Cerebellar nuclear complex (tissue), 1 donor: ENCODE data around the gene SPAG9.

ENCODE experiments used
- DNase-seq, 2 experiments: peaks; one replicate each; lab custom pipeline; 2025; lab: John Stamatoyannopoulos, UW

The SPAG9 gene, protein sequence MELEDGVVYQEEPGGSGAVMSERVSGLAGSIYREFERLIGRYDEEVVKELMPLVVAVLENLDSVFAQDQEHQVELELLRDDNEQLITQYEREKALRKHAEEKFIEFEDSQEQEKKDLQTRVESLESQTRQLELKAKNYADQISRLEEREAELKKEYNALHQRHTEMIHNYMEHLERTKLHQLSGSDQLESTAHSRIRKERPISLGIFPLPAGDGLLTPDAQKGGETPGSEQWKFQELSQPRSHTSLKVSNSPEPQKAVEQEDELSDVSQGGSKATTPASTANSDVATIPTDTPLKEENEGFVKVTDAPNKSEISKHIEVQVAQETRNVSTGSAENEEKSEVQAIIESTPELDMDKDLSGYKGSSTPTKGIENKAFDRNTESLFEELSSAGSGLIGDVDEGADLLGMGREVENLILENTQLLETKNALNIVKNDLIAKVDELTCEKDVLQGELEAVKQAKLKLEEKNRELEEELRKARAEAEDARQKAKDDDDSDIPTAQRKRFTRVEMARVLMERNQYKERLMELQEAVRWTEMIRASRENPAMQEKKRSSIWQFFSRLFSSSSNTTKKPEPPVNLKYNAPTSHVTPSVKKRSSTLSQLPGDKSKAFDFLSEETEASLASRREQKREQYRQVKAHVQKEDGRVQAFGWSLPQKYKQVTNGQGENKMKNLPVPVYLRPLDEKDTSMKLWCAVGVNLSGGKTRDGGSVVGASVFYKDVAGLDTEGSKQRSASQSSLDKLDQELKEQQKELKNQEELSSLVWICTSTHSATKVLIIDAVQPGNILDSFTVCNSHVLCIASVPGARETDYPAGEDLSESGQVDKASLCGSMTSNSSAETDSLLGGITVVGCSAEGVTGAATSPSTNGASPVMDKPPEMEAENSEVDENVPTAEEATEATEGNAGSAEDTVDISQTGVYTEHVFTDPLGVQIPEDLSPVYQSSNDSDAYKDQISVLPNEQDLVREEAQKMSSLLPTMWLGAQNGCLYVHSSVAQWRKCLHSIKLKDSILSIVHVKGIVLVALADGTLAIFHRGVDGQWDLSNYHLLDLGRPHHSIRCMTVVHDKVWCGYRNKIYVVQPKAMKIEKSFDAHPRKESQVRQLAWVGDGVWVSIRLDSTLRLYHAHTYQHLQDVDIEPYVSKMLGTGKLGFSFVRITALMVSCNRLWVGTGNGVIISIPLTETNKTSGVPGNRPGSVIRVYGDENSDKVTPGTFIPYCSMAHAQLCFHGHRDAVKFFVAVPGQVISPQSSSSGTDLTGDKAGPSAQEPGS (N-terminal part only)

DNA sequence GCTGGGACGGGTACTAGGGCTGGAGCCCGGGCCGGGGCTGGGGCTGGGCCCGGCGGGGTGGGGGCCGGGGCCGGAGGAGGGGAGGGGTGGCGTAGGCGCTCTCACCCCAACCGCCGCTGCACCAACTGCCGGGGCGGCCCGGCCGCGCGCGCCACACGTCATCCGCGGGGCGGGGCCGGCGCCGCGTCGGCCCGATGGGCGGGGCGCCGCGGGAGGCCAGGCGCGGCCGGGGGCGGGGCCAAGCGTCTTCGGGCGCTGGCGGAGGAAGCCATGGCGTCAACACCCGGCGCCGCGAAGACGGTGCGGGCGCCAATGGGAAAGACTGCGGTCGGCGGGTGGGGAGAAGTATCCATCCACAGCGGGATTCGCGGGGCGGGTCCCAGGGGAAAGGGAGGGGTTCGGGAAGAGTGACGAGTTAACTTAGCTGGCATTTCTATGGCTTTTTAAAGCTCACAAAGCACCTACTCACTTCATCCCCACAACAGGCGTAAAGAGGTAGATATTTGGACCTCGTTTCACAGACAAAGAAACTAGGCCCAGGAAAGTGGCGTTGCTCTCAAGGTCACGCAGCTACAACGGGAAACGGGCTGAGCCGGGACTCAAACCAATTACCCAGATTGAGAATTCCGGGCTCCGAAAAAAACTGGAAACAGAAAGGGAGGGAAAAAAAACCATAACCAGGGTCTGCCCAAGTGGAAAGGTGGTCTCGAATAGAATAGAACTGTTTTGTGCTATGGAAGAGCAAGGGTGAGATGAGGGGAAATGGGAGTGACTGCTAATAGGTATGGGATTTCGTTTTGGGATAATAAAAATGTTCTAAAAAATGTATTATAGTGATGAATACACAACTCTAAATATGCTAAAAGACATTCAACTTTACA is at the start of gene SPAG9:
Gene SPAG9 (minus strand): TSS at position 130 of the 881 bp plus-strand sequence. CDS start 212 bp downstream, outside the sequence.
- DNase-seq, result peak in 1 of 2 experiments; percentile 41

DNA sequence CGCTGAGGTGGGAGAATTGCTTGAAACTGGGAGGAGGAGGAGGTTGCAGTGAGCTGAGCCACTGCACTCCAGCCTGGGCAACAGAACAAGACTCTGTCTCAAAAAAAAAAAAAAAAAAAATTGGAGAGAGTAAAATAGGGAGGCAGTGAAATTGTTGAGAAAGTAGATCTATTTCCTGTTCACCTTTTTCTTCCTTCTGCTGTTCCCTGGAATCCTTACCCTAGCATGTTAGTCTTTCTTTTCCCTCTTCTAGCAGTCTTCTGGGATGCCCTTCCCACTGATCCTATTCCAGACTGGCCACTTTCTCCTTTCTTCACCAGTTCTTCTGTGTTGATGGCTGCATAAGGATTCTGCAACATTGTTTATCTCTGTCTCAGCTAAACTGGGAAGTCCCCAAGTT is 48.7 kb upstream of the SPAG9 start:
- DNase-seq, result no peak

DNA sequence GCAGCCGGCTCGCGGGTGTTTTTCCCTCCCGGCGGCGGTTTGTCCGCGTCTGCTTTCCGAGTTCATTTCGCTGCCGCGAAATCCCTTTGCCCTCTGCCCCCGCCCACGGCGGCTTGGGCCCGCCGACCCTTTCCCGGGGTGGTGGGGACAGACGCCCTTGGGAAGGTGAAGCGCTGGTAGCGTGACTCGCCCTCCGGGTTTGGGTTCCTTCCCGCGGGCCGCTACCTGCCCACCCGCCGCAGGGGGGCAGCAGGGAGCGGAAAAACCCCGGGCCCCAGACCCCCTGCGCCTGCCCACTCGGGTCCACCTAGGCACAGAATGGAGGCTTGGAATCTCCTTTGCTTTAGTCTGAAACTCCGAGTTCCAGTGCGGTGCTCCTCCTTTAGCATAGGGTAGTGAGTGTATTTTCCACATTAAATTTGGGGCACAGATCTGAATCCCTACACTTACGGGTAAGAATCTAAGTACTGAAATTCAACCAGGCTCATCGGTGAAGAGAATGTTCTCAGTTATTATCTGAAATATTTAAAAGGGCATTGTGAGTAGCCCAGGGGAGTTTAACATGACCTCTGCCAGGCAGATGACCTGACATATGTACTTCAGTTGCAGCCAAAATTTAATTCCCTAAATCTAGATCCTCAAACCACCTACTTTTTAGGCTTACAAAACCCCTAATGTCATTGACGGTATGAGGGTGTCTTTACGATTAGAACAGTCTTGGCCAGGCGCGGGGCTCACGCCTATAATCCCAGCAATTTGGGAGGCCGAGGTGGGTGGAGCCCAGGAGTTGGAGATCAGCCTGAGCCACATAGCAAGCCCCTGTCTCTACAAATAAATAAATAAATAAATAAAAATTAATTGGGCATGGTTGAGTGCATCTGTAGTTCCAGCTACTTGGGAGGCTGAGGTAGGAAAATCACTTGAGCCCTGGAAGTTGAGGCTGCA is 46.6 kb upstream of the SPAG9 start:
- DNase-seq, result no peak

DNA sequence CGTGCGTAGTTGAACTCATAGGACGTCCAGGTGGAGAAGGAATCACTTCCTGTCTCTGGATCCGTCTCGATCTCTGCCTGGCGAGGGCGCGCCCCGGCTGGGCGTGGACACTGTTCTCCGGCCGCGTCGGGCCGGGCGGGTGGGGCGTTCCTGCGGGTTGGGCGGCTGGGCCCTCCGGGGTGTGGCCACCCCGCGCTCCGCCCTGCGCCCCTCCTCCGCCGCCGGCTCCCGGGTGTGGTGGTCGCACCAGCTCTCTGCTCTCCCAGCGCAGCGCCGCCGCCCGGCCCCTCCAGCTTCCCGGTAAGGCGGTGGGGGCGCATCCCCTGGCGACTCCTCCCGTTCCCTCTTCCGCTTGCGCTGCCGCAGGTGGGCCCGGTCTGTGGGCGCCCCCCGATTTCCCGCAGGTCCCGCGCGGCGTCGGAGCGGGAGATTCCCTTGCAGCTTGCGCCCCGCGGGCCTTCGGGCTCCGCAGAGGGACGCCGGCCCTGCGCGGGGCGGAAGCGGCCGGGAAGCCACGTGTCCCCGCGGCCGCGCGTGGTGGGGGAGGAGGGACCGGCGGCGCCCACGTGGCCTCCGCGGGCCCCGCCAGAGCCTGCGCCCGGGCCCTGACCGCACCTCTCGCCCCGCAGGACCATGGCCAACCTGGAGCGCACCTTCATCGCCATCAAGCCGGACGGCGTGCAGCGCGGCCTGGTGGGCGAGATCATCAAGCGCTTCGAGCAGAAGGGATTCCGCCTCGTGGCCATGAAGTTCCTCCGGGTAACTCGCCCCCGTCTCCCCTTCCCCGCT is 45.7 kb upstream of the SPAG9 start, which contains the start of gene NME2:
Gene NME2 (plus strand): TSS at position 214 of the 789 bp plus-strand sequence. CDS start 420 bp downstream, at position 634.
- peak in 1 of 2 experiments; percentile 41 for DNase-seq

DNA sequence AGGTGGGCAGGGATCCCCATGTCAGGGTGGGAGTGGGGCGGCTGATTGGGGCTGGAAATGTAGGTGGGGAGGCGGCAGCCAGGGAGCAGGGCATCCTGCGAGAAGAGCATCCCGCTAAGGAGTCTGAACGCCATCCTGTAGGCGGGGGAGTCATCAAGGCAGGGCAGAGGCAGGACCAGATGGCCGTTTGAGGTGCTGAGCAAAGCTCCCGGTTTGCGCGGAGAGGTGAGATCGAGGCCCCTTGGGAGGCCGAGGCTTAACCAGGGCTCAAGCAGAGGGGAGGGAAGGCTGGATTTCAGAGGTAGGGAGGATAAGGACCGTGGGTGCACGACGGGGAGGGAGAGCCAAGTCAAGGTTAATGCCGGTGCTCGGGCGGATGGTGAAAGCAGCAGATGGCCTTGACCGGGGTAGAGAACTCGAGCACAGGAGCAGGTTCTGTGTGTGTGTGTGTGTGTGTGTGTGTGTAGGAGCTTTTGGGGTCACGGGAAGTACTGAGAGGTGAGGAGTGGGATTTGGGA is 45.1 kb upstream of the SPAG9 start:
- no peak for DNase-seq

DNA sequence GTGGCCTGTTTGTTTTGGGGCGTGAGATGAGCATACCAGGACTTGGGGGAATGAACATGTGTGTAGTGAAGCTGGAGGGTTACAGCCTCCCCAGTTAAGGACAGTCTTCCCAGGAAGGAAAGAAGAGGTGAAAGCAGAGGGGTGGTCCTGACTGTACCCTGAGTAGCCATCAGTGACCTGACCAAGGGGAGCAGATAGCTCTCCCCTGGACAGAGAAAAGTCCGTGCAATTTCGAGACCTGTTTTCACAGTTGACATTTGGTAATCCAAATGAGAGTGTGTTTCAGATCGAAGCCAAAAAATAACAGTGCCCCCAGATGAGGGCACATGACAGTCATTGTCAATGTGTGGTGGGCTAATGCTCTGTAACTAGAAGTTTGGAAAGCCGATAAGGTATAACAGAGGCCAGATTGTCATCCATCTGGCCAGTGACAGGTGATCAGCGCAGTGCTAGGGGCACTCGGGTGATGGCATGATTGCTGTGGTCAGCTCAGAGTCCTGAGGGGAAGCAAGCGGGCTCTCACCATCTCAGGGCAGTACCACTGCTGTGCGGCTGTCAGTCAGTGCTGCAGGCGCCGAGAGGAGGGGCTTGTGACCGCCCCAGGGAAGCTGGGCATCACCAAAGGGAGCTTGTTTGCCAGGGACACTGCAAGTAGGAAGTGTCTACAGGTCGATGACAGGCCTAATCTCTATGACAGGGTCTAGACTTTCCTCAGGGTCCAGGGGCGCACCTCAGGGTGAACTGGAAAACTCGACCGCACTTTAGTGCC is 44.4 kb upstream of the SPAG9 start:
- no peak for DNase-seq

DNA sequence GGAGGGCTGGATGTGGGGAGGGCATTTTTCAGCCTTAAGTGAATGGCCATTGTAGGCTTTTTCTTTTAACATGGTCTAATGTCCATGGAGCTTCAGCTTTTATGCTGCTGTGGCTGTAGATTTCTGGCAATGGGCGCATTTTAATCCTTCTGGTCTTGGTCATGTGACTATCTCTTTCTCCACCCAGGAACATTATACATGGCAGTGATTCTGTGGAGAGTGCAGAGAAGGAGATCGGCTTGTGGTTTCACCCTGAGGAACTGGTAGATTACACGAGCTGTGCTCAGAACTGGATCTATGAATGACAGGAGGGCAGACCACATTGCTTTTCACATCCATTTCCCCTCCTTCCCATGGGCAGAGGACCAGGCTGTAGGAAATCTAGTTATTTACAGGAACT is 40.9 kb upstream of the SPAG9 start:
- DNase-seq, result no peak

DNA sequence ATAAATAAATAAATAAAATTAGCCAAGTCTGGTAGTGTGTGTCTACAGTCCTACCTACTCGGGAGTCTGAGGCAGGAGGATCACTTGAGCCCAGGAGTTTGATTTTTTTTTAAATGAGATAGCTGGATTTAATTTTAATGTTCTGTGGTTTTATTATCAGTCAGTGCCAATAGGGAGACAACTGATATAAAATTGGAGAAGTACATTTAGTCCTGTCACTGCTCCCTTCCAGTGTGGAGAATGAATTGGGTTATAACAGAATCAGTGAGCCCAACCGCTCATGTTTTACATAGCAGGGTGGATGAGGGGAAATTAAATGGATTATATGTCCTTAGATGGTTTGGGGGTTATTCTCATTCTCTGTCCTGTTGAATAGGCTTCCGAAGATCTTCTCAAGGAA is 38.9 kb upstream of the SPAG9 start:
- no peak for DNase-seq

DNA sequence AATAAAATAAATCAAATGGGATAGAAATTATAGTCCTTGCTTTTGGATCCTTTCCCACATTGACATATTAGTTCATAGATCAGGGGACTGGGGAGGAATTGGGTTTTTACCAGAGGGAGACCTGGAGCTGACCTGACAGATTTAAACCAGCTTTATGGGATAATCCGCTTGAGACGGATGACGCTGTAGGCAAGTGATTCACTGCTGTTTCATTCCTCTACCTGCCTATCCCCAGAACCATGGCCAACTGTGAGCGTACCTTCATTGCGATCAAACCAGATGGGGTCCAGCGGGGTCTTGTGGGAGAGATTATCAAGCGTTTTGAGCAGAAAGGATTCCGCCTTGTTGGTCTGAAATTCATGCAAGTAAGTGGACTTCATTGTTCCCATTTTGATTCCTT is 34.7 kb upstream of the SPAG9 start:
- no peak for DNase-seq

DNA sequence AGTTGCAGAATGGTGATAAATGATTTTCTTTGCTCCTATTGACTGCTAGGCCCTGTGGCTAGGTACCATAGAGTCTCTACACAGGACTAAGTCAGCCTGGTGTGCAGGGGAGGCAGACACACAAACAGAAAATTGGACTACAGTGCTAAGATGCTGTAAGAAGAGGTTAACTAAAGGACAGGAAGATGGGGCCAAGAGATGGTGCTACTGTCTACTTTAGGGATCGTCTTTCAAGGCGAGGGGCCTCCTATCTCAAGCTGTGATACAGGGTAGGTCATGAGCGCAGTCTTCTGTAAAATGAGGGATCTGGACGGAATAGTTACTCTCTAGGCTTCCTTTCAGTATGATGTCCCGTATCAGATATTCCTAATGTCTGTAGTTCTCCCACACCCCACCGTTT is 33.5 kb upstream of the SPAG9 start:
- DNase-seq, result no peak

DNA sequence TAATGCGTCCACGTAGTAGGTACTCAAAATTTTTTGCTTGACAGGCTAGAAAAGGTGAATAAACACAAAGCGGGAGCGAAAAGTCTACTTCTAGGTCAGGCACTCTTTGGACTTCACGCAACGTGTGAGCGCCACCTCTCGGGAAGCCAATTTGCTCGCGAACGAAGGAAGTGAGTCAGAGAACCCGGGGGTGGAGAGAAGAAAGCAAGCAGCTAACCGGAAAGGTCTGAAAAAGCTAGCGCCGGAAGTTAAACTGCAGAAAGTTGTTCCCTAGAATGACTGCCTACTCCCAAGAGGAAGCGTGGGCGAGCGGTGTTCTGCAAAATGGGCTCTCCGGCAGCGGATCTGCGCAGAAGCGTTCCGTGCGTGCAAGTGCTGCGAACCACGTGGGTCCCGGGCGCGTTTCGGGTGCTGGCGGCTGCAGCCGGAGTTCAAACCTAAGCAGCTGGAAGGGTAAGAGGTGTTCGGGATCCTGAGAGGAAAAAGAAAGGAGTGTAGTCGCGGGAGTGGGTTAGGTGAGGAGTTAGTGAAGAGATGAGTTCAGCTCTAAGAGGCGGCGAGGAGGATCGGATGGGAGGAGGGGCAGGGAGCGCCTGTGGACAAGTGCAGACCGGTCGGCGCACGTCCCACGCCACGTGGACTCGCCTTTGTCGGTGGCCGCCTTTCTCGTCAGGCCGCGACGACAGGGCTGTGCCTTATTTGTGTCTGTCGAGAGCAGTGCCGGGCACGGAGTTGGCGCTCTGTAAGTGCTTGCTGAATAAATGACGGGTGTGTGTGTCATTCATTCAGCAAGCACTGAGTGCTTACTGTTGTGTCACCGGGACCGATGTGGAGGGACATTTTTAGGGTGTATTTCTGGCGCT is 32.8 kb upstream of the SPAG9 start, which contains the start of gene NME1:
Gene NME1 (plus strand): TSS at position 350 of the 863 bp plus-strand sequence. CDS start 2,096 bp downstream, outside the sequence.
- DNase-seq, result peak; percentile 91 to 94

DNA sequence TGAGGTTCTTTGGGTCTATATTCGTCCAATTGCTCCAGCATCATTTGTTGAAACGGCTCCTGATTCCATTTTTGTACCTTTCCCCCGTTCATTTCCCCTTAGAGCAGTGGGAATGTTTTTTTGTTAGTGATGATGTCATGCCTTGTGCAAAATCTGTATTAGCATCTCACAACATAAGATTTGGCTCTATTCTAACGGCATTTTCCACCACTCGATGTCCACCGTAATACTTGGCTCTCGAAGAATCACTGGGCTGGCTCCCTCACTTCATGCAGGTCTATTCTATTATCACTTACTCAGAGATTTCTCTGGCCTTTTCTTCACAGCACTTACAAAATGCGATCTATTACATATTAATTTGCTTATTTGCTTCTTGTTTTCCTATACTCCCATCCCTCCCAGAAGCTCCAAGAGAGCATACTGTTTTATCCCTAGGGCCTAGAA is 32.1 kb upstream of the SPAG9 start:
- no peak for DNase-seq

DNA sequence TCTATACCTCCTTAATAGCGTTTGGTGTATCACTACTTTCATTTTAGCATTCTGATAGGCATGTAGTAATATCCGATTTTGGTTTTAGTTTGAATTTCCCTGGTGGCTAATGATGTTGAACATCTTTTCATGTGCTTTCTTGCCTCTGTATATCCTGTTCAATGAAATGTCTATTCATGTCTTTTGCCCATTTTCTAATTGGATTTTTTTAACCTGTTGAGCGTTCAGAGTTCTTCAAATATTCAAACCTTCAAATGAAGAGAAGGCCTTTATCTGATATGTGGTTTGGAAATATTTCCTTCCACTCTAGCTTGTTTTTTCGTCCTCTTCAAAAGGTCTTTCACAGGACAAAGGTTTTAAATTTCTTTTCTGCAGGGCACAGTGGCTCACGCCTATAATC is 30.3 kb upstream of the SPAG9 start:
- DNase-seq, result no peak

DNA sequence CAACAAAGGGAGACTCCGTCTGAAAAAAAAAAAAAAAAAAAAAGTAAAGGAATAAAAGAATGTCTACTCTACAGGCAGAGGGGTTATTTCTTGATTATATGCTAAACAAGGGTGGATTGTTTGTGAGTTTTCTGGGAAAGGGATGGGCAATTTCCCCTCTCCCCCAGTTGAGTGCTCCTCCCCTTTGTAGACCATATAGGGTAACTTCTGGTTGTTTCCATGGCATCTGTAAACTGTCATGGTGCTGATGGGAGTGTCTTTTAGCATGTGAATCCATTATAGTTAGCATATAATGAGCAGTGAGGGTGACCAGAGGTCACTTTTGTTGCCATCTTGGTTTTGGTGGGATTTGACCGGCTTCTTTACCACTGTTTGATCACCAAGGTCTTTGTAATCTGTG is 28.5 kb upstream of the SPAG9 start:
- no peak for DNase-seq

DNA sequence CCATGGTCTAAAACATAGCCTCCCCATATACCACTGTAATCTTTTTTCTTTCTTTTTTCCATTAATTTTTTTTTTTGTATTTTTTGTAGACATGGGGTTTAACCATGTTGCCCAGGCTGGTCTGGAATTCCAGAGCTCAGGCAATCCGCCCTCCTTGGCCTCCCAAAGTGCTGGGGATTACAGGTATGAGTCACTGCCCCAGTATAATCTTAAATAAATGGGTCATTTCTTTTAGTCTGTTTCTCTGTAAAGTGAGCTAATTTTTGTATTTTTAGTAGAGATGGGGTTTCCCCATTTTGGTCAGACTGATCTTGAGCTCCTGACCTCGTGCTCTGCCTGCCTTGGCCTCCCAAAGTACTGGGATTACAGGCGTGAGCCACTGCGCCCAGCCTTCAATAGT is 27.0 kb upstream of the SPAG9 start:
- no peak for DNase-seq

DNA sequence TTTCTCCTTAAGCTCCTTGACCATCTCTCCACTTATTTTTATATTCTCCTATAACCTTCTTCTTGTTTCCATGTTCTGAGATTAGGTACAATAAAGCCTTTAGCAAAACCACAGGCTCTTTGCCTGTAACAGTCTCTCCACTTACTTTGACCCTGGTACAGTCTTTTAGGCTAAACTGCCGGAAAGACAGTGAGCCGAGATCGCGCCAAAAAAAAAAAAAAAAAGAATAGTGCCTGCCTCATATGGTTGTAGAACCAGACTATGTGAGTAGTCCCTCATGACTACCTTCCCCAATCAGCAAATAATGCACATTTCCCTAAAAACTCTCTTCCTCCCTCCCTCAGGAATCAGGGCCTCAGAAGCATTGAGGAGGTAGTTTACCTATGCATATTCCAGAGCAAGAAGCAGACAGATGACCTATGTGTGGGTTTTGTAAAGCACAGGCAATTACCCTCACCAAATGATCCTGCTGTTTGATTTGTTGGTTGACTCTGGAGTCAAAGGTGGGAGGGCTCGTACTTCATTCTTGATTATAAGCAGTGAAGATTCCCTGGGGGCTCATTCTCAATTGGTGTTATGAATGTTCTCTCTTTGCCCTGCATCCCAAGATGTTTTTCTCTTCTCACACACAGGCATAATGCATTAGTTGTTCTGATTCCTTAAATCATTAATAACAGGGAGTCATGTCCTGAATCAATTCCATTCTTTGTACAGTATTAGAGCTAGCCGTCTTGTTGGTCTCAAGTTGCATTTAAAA is 23.8 kb upstream of the SPAG9 start:
- DNase-seq, result no peak
